Heart left ventricle (tissue), 16 donors: ENCODE measurements around the gene FMNL3. TPM values are rescaled to one million over a fixed set of nuclear protein-coding genes. Genes with fewer than 3 reads are reported as not detected.
A peak's percentile ranks its signal among the peaks of the same experiment; 100 is the strongest.

Source experiments
- ATAC-seq, 4 donors: fragments of 200-7000 bp; cut with Tn5 transposase; one replicate each; pipeline ENCODE4 v1.9.1; 2020 to 2022; ENCODE audit warnings: moderate library complexity in 4 of 4, mild to moderate bottlenecking in 3 of 4, moderate number of reproducible peaks in 1 of 4
- DNase-seq, 5 donors: peaks; one replicate each; pipeline ENCODE4 v3.0.0-alpha.2; 2020
- H3K27ac ChIP-seq, 12 donors: fragments of 200-600 bp; sonication (generic) in 4 of 12; one replicate each; pipeline versions ENCODE4 v1.5.0 to v1.8.0; 2016 to 2022; ENCODE audit warnings: mild to moderate bottlenecking in 2 of 12
- H3K27me3 ChIP-seq, 9 donors: fragments of 200-600 bp; sonication (generic) in 2 of 9; one replicate each; pipeline versions ENCODE4 v1.5.1 to v1.8.0; 2016 to 2022; ENCODE audit warnings: mild to moderate bottlenecking in 3 of 9
- H3K36me3 ChIP-seq, 9 donors: fragments of 200-600 bp; sonication (generic) in 2 of 9; one replicate each; pipeline versions ENCODE4 v1.5.0 to v1.8.0; 2018 to 2022; ENCODE audit warnings: mild to moderate bottlenecking in 2 of 9
- H3K4me1 ChIP-seq, 12 donors: fragments of 200-600 bp; sonication (generic) in 4 of 12; one replicate each; pipeline versions ENCODE4 v1.5.0 to v1.8.0; 2016 to 2022; ENCODE audit warnings: mild to moderate bottlenecking in 3 of 12
- H3K4me3 ChIP-seq, 12 donors: fragments of 200-600 bp; sonication (generic) in 4 of 12; one replicate each; pipeline versions ENCODE4 v1.5.0 to v1.8.0; 2017 to 2022; ENCODE audit warnings: mild to moderate bottlenecking in 9 of 12, moderate library complexity in 4 of 12
- H3K9me3 ChIP-seq, 12 donors: fragments of 200-600 bp; sonication (generic) in 4 of 12; one replicate each; pipeline versions ENCODE4 v1.5.0 to v1.8.0; 2016 to 2022; ENCODE audit warnings: mild to moderate bottlenecking in 1 of 12
- CTCF ChIP-seq, 12 donors: fragments of 200-600 bp; sonication (generic) in 4 of 12; IDR thresholded peaks; one replicate each; pipeline versions ENCODE4 v1.5.0 to v1.8.0; 2018 to 2022; ENCODE audit warnings: antibody characterized with exemption in 12 of 12, mild to moderate bottlenecking in 5 of 12
- POLR2A ChIP-seq, 2 donors: fragments of 450-650 bp; IDR thresholded peaks; one replicate each; pipeline ENCODE4 v1.6.1; 2017; ENCODE audit warnings: antibody characterized with exemption in 2 of 2, mild to moderate bottlenecking in 2 of 2, moderate library complexity in 2 of 2
- WGBS, 4 donors: extraction: QIAGEN DNeasy Blood & Tissue Kit in 2 of 4; methylation state at CpG; one replicate each; pipeline versions ENCODE4 v1.1.5 to v1.1.7; 2013 to 2018; 5-methylcytosine and 5-hydroxymethylcytosine counted together
- intact Hi-C, 10 donors: fragments of 100-400 bp; cut with DNase I; formaldehyde crosslinking; loops; one replicate each; pipeline versions ENCODE4 v1.11.1 to v1.14.2; 2022
- polyA plus RNA-seq, 2 donors: library from polyadenylated mRNA; stranded (reverse); fragments of 200-250 nt; gene quantifications; one replicate each; pipeline ENCODE4 v1.2.3, GENCODE V29; 2013
- total RNA-seq, 9 donors: library from RNA; depleted of rRNA in 2 of 9; stranded (reverse); fragments of >200 nt in 2 of 9; fragmentation: NEBNext Ultra II Directional in 3 of 9; extraction: Animal tissue kit (Norgen Biotek cat#: 25700) in 3 of 9; gene quantifications; one replicate each; pipeline versions ENCODE4 v1.1.0 to v1.2.4, GENCODE V29; 2016 to 2023
- donor health status: ischemic (EF 13 %, LVEDD 7.1; RV severe dilation, severe dysfunction).
- donor health status: healthy with polysubstance abuse.
- donor health status: DM: no; HTN: yes; CAD: no.
- donor health status: DM: no; HTN: no; CAD: no.
- donor health status: ischemic (EF 25% LVEDD 6.9; RV normal size, moderate dysfunction).
- donor health status: ischemic (EF 25% LVEDD 5.7; RV mildly dilated, moderate dysfunction).
- donor health status: healthy.
- donor health status: DM: yes; HTN: yes; CAD: no.
- donor health status: ischemic (EF 35%, LVEDD 5.7; RV mildly dilated, moderate dysfunction).
- donor health status: nonischemic (EF 11% LVEDD 7.7; RV severe dilation, severe dysfunction).
- donor health status: DM: yes; HTN: yes; CAD: no.
- donor health status: PGD.
- donor health status: ischemic (EF 29% LVEDD 5.4; RV normal size, mild dysfunction).
- donor health status: nonischemic (EF 23%, LVEDD 6.1; RV moderate dilation, normal function).

The FMNL3 gene
- total and polyA plus RNA-seq, 11 donors: 5.9 to 33.9 (median 13.0) TPM

DNA sequence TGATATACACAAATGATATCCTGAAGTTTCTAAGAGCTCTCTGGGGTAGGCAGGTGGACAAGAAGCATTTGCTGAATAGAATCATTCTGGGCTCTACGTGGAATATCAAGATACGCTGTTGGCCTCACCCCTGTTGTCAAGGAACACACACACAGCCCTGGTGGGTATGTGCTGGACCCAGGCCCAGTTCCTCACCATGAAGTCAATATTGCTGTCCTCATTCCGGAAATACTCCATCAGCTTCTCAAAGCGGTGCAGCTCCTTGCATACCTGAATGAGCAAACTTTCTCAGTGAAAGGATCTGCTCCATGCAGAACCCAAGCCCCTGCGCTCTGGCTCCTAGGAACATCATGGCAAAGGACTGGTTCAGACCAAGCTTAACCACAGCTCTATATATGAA lies 52.5 kb downstream of the FMNL3 start:
- WGBS, 4 donors: 57 to 80% (median 79%) methylated on average over 5 of the region's 5 CpGs

GRCh38 chr12:49652921-49653520 lies 54.2 kb downstream of the FMNL3 start:
- Histone ChIP-seq H3K4me1 (peaks cover 0 to 57% (median 34%) of the 10 kb centered on the region in 12 donors), H3K27ac (no peak overlapping the region), H3K36me3 (peaks cover 0 to 99% (median 86%) of the 10 kb centered on the region in 9 donors), H3K9me3 (no peaks in the 10 kb centered on the region), H3K27me3 (no peaks in the 10 kb centered on the region), H3K4me3 (no peak overlapping the region)
- ATAC-seq (no peak), DNase-seq (peak in 1 of 5 donors; percentile 16)
- no peak for TF ChIP-seq POLR2A (IDR thresholded peaks at IDR 0.05)
- TF ChIP-seq CTCF (IDR thresholded peaks at IDR 0.05): no peak
- intact Hi-C loops: no loop called here
- 90 to 96% (median 95%) methylated on average over 4 of the region's 4 CpGs for WGBS, 4 donors

More for the DNA sequence above, 52.5 kb downstream of the FMNL3 start:
- TF ChIP-seq CTCF (IDR thresholded peaks at IDR 0.05) (no peak), POLR2A (IDR thresholded peaks at IDR 0.05) (no peak)
- ATAC-seq (no peak), DNase-seq (peak in 1 of 5 donors; percentile 12)
- Histone ChIP-seq H3K27me3 (no peaks in the 10 kb centered on the region), H3K4me1 (peaks cover 0 to 56% (median 33%) of the 10 kb centered on the region in 12 donors), H3K36me3 (peaks cover 0 to 98% (median 81%) of the 10 kb centered on the region in 9 donors), H3K9me3 (no peaks in the 10 kb centered on the region), H3K27ac (peak overlapping the region in 9 of 12 donors; percentile 43 to 86 (median 69)), H3K4me3 (no peak overlapping the region)
- intact Hi-C loops: no loop called here

GRCh38 chr12:49651855-49652254 lies 55.4 kb downstream of the FMNL3 start:
- 72 to 83% (median 81%) methylated on average over 8 of the region's 8 CpGs for WGBS, 4 donors
- intact Hi-C loops: no loop called here
- Histone ChIP-seq H3K4me3 (no peak overlapping the region), H3K36me3 (peaks cover 0 to 98% (median 80%) of the 10 kb centered on the region in 9 donors), H3K27ac (no peak overlapping the region), H3K9me3 (no peaks in the 10 kb centered on the region), H3K4me1 (peaks cover 0 to 57% (median 36%) of the 10 kb centered on the region in 12 donors), H3K27me3 (no peaks in the 10 kb centered on the region)
- DNase-seq (no peak), ATAC-seq (no peak)
- no peak for TF ChIP-seq CTCF (IDR thresholded peaks at IDR 0.05)
- no peak for TF ChIP-seq POLR2A (IDR thresholded peaks at IDR 0.05)

GRCh38 chr12:49649892-49650291 lies 57.3 kb downstream of the FMNL3 start:
- Histone ChIP-seq H3K9me3 (no peaks in the 10 kb centered on the region), H3K4me3 (no peak overlapping the region), H3K27ac (no peak overlapping the region), H3K4me1 (peaks cover 0 to 55% (median 38%) of the 10 kb centered on the region in 12 donors), H3K27me3 (no peaks in the 10 kb centered on the region), H3K36me3 (peaks cover 0 to 99% (median 93%) of the 10 kb centered on the region in 9 donors)
- intact Hi-C loops: loop anchor here in 1 of 10 donors (10.0 kb wide), 1 partner anchor 185 kb away; no protein-coding TSS in a partner anchor
- WGBS, 4 donors: 80 to 86% (median 82%) methylated on average over 5 of the region's 5 CpGs
- TF ChIP-seq CTCF (IDR thresholded peaks at IDR 0.05) (no peak), POLR2A (IDR thresholded peaks at IDR 0.05) (no peak)
- ATAC-seq: no peak
- no peak for DNase-seq
